Measurements from ENCODE around the gene PTGES3.

Gene PTGES3

DNA sequence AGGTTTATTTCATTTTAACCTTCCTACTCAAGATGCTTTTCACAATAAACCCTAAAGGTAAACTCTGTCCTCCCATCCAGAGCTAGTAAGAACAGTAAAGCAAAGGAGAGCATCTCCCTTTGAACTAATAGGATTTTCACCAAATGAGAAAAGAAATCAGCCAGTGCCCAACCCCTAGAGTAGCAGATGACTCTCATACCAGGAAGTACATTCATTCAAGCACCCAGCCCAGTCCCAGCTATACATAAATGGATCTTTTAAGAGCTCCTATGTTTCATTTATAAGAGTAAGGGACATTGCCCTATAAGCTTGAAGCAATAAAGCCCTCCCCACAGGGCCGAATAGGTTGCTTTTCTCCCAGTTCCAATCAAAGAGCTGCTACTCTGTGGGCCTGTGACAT is 65.5 kb downstream of the PTGES3 start:
- no peak for DNase-seq

DNA sequence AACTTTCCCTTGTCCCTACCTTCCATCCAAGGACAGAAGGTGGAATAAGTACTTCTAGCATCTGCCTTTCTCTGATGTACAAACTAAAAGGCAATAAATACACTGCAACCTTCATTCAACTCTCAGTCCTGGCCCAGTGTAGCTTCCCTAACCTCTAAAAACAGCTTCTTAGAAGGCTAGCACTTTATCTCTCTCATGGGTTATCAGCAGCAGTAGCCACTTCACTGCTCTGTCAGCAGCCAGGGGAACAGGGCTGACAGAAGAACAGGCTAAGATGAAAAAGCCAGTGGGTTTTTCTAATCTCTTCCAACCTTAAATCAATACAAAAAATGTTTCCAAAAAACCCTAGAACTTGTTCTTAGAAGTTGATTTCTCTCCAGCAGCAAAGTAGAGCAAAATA is 71.2 kb downstream of the PTGES3 start:
- DNase-seq = no peak

DNA sequence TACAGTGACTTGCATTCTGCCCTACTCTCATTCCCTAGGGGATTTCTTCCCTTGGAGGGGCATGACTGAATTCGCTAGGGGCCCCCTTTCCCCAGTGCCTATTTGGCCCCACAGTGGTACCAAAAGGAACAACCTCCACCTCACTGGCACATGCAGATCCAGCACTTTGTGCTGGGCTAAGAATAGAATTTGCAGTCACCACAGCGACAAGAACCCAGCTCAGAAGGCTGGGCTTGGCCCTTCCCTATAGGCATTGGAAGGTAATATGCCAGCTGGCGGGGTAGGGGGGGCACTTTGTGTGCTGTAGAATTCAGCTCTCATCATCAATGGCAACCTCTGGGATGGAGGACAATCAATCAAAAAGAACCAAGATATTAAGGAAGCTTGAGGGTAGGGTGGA is 71.8 kb downstream of the PTGES3 start:
- DNase-seq = no peak

DNA sequence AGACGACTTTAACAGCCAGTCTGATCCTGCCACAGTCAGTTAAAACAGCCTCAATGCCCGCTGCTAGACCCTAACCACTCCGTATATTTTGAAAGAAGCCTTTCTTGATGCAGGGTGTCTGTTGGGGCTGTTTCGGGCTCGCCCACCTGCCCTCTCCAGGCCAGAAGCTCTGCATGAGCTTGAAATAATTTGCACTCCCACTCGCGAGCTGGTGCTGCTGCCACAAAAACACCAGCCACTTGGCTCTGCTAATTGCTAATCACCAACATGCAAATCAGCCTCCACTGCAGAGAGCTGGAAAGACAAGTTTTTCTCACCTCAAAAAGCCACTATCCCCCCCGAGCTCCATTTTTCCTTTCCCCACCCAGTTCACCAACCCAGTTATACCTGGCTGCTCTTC is 73.5 kb downstream of the PTGES3 start:
- no peak for DNase-seq
